Esophagus squamous epithelium (tissue), 5 donors: ENCODE results near the gene LIPC. TPM values are rescaled to one million over a fixed set of nuclear protein-coding genes. Genes with fewer than 3 reads are reported as not detected.

Source experiments
- DNase-seq: peaks from one replicate; lab custom pipeline; 2025; lab: John Stamatoyannopoulos, UW
- H3K27ac ChIP-seq, 4 donors: fragments of 200-600 bp; sonication (generic); one replicate each; pipeline ENCODE4 v1.5.1; 2016 to 2019; ENCODE audit warnings: mild to moderate bottlenecking in 1 of 4
- H3K27me3 ChIP-seq, 4 donors: fragments of 200-600 bp; sonication (generic); 1 replicate in 3 of 4; 2 replicates in 1 of 4; pipeline versions ENCODE4 v1.5.1 to v1.6.0; 2017 to 2021; ENCODE audit warnings: antibody characterized with exemption in 1 of 4
- H3K36me3 ChIP-seq, 3 donors: fragments of 200-600 bp; sonication (generic); one replicate each; pipeline ENCODE4 v1.5.1; 2016 to 2019
- H3K4me1 ChIP-seq, 3 donors: fragments of 200-600 bp; sonication (generic); one replicate each; pipeline ENCODE4 v1.5.1; 2017 to 2019
- H3K4me3 ChIP-seq, 4 donors: fragments of 200-600 bp; sonication (generic); 1 replicate in 3 of 4; 2 replicates in 1 of 4; pipeline ENCODE4 v1.5.1; 2016 to 2019; ENCODE audit warnings: mild to moderate bottlenecking in 2 of 4, moderate library complexity in 1 of 4
- H3K9me3 ChIP-seq, 3 donors: fragments of 200-600 bp; sonication (generic); one replicate each; pipeline ENCODE4 v1.5.1; 2016 to 2019
- POLR2A ChIP-seq, 4 donors: fragments of 450-650 bp; IDR thresholded peaks; one replicate each; pipeline ENCODE4 v1.6.1; 2017; ENCODE audit warnings: antibody characterized with exemption in 4 of 4, mild to moderate bottlenecking in 4 of 4, moderate library complexity in 3 of 4
- WGBS, 2 donors: methylation state at CpG; one replicate each; pipeline ENCODE4 v1.1.5; 2018; 5-methylcytosine and 5-hydroxymethylcytosine counted together
- intact Hi-C: fragments of 100-400 bp; cut with DNase I; formaldehyde crosslinking; loops from one replicate; pipeline ENCODE4 v1.15.0; 2022
- total RNA-seq, 4 donors: library from RNA; depleted of rRNA; stranded (reverse); fragments of >200 nt; gene quantifications; one replicate each; pipeline ENCODE4 v1.1.0, GENCODE V29; 2016
- TF ChIP-seq, protein P1 (sequence below), 6 experiments: fragments of 450-650 bp in 4 of 6; fragments of 200-600 bp in 2 of 6; sonication (generic) in 2 of 6; IDR thresholded peaks; one replicate each; pipeline ENCODE4 v1.5.1; 2016 to 2019; ENCODE audit warnings: antibody characterized with exemption in 6 of 6, mild to moderate bottlenecking in 4 of 6, moderate library complexity in 4 of 6
- donor health status: DM: yes; HTN: yes; CAD: no.

Gene LIPC
- total RNA-seq, 4 donors from 2014 or later = 0.27 to 1.1 (median 0.38) TPM; not detected in 1

DNA sequence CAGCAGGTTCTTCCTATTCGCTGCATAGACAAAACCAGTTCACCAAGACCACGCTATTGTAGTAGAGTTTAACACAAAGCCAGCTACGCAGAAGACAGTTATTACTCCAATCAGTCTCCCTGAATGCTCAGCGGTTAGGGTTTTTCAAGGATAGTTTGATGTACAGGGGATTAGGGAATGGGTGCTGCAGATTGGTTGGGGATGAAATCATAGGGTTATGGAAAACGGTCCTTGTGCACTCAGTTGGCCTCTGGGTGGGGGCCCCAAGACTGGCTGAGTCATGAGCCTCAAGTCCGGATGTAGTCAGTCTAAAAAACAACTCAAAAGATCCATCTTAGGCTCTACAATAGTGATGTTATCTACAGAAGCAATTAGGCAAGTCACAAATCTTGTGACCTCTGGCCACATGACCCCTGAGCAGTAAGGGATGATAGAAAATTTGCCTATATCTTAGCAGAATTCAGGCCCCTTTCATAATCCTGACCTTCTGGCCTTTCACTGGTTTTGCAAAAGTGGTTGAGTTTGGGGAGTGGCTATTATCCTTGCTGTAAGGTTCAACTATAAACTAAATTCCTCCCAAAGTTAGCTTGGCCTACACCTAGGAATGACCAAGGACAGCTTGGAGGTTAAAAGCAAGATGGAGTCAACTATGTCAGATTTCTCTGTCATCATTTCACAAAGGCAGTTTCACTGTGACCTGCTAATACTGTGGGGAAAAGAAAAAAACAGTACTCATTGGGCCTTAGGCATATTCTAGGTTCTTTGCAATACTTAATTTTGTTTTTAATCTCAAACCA is 57.7 kb downstream of the LIPC start:
- WGBS, 2 donors = 93 to 99% methylated on average over 6 of the region's 6 CpGs
- no peaks in the 10 kb centered on the region for H3K36me3 ChIP-seq
- intact Hi-C loops = no loop called here
- no peak overlapping the region for H3K27ac ChIP-seq
- no peaks in the 10 kb centered on the region for H3K27me3 ChIP-seq
- peaks cover 0 to 5% (median 5%) of the 10 kb centered on the region in 3 donors for H3K9me3 ChIP-seq
- H3K4me3 ChIP-seq = no peak overlapping the region
- no peak for DNase-seq
- peaks cover 8 to 27% (median 10%) of the 10 kb centered on the region in 3 donors for H3K4me1 ChIP-seq
- TF ChIP-seq, protein P1, sequence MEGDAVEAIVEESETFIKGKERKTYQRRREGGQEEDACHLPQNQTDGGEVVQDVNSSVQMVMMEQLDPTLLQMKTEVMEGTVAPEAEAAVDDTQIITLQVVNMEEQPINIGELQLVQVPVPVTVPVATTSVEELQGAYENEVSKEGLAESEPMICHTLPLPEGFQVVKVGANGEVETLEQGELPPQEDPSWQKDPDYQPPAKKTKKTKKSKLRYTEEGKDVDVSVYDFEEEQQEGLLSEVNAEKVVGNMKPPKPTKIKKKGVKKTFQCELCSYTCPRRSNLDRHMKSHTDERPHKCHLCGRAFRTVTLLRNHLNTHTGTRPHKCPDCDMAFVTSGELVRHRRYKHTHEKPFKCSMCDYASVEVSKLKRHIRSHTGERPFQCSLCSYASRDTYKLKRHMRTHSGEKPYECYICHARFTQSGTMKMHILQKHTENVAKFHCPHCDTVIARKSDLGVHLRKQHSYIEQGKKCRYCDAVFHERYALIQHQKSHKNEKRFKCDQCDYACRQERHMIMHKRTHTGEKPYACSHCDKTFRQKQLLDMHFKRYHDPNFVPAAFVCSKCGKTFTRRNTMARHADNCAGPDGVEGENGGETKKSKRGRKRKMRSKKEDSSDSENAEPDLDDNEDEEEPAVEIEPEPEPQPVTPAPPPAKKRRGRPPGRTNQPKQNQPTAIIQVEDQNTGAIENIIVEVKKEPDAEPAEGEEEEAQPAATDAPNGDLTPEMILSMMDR (IDR thresholded peaks at IDR 0.05) = no peak
- TF ChIP-seq POLR2A (IDR thresholded peaks at IDR 0.05) = no peak

DNA sequence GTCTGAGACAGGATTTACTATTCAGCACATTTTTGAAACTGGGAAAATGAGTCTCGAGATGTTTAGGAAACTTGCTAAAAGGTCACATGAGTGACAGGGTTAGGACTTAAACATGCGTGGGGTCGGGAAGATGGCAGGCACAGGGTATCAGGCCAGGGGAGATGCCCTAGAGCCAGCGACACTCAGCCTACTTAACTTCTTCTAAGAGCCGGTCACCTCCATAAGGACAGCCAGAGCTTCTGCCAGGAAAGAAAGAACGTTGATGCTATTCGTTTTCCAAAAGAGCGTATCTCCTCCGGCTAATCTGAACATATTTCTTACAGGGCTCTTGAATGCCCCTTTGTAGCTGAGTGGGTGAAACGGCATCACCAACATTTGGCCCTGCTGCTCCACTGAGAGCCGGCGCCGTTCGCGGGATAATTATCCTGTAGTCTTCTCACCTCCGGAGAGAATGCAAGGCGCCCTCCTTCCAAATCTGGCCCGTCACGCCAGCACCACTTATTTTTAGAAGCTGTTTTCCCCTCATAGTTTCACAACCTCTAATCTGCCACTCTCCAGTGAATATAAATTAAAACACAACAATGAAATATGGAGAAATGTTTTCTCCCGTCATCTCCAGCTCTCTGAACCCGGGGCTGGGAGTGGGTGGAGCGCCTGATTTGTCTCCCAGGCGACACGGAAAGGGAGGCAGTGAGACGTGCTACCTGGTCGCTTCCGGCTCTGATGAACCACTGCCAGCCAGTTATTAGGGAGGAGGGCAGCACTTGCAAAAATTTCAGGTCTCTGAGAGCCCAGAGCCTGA is 58.5 kb downstream of the LIPC start:
- intact Hi-C loops = no loop called here
- no peak for DNase-seq
- peaks cover 0 to 5% (median 5%) of the 10 kb centered on the region in 3 donors for H3K9me3 ChIP-seq
- H3K4me1 ChIP-seq = peaks cover 6 to 27% (median 8%) of the 10 kb centered on the region in 3 donors
- H3K36me3 ChIP-seq = no peaks in the 10 kb centered on the region
- H3K4me3 ChIP-seq = no peak overlapping the region
- no peak for TF ChIP-seq POLR2A (IDR thresholded peaks at IDR 0.05)
- TF ChIP-seq, protein P1 (IDR thresholded peaks at IDR 0.05) = no peak
- no peak overlapping the region for H3K27ac ChIP-seq
- H3K27me3 ChIP-seq = no peaks in the 10 kb centered on the region
- 81 to 88% methylated on average over 19 to 23 of the region's 27 CpGs for WGBS, 2 donors

DNA sequence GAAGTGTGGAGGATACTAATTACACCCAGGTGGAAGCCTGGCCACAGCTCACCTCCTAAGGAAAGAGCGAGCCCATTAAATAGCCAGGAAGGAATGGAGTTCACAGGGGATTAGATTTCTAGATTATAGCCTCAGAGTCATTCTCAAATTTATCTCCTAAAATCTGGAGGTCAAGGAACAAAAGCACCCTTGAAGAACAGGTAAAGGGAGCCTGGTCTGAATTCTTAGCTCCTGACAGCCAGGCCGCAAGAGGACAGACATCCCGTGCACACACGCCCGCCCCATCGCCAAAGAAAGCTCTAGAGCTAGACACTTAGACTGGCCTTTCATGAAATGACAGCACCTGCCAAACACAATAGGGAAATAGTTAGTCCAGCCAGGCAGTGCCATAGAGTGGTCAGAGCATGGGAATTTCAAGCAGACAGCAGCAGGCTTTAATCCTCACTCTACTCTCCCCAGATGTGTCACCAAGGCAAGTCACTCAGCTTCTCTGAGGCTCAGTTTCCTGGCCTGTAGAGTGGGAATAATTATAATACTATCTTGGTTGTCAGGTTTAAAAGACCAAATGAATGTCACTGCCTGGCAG is 59.2 kb downstream of the LIPC start:
- TF ChIP-seq, protein P1 (IDR thresholded peaks at IDR 0.05) = no peak
- no peak for TF ChIP-seq POLR2A (IDR thresholded peaks at IDR 0.05)
- no peak for DNase-seq
- H3K36me3 ChIP-seq = no peaks in the 10 kb centered on the region
- H3K4me1 ChIP-seq = peaks cover 6 to 26% (median 8%) of the 10 kb centered on the region in 3 donors
- intact Hi-C loops = no loop called here
- H3K9me3 ChIP-seq = peaks cover 0 to 5% (median 5%) of the 10 kb centered on the region in 3 donors
- no peak overlapping the region for H3K4me3 ChIP-seq
- peak overlapping the region in 1 of 4 donors; percentile 45 for H3K27ac ChIP-seq
- H3K27me3 ChIP-seq = no peaks in the 10 kb centered on the region
- 83% methylated on average over 6 of the region's 6 CpGs for WGBS, 2 donors

DNA sequence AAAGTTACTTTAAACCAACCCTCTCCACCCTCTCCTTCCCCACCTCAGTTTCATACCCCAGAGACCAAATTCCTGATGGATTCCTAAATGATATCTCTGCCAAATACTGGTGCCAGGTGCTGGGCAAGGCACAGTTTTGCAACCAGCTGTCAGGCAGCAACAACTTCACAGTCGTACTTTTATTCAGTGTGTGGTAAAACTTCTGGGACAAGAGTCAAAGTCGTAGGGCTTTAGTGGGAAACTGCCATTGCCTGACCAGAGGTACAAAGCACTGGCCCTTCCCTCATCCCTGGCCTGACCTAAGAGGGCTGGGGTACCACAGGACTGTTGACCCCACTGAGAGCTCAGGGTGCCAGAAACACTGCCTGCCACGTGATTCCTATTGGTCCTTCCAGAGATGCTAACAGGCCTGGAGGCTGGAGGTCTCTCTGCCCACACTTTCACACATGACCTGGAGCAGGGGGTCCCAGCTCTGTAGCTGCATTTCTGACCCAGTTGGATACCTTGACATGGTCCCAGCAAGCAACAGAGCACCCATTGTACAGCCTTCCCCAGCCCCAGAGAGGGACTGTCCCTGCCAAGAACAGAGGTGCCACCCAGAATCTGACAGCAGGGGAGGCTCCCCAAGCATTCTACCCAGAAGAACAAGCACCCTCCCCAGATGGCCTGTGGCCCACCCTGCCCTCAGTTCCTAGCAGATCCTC is 59.9 kb downstream of the LIPC start:
- peak overlapping the region in 1 of 4 donors; percentile 45 for H3K27ac ChIP-seq
- TF ChIP-seq POLR2A (IDR thresholded peaks at IDR 0.05) = no peak
- TF ChIP-seq, protein P1 (IDR thresholded peaks at IDR 0.05) = no peak
- H3K9me3 ChIP-seq = peaks cover 0 to 5% (median 5%) of the 10 kb centered on the region in 3 donors
- H3K27me3 ChIP-seq = no peaks in the 10 kb centered on the region
- intact Hi-C loops = no loop called here
- peaks cover 6 to 19% (median 8%) of the 10 kb centered on the region in 3 donors for H3K4me1 ChIP-seq
- WGBS, 2 donors = 59 to 67% methylated on average over 1 to 2 of the region's 3 CpGs
- no peak overlapping the region for H3K4me3 ChIP-seq
- no peak for DNase-seq
- no peaks in the 10 kb centered on the region for H3K36me3 ChIP-seq
